Keratinocyte (primary cell): ENCODE data around the gene GSX1. TPM values are rescaled to one million over a fixed set of nuclear protein-coding genes. Genes with fewer than 3 reads are reported as not detected.
A peak's percentile ranks its signal among the peaks of the same experiment; 100 is the strongest.

Experiments used
- DNase-seq: peaks from one replicate; pipeline ENCODE4 v3.0.0-alpha.2; 2011; ENCODE audit warnings: low read depth, missing footprints, low spot score
- FAIRE-seq: peaks from 2 replicates; lab custom pipeline; 2011; peaks lifted over from hg19 to GRCh38; lab: Jason Lieb, UNC
- H2AFZ ChIP-seq: 2 replicates; pipeline ENCODE4 v1.6.0; 2012; ENCODE audit warnings: low read length, control low read depth, inconsistent platforms; ENCODE audit not compliant: control insufficient read depth
- H3K27ac ChIP-seq: 2 replicates; pipeline ENCODE4 v1.5.1; 2011; ENCODE audit warnings: low read length; ENCODE audit not compliant: control insufficient read depth, insufficient read depth
- H3K27me3 ChIP-seq: 3 replicates; pipeline ENCODE4 v1.6.0; 2011; ENCODE audit warnings: low read length; ENCODE audit not compliant: control insufficient read depth, insufficient read depth; ENCODE audit errors: extremely low read depth
- H3K36me3 ChIP-seq, 2 experiments: 2 replicates in 1 of 2; 3 replicates in 1 of 2; pipeline ENCODE4 v1.5.1; 2011; ENCODE audit warnings: low read length in 2 of 2, mild to moderate bottlenecking in 1 of 2; ENCODE audit not compliant: control insufficient read depth in 2 of 2, insufficient read depth in 2 of 2; ENCODE audit errors: extremely low read depth in 1 of 2
- H3K4me1 ChIP-seq: 3 replicates; pipeline ENCODE4 v1.5.1; 2011; ENCODE audit warnings: low read length; ENCODE audit not compliant: control insufficient read depth, insufficient read depth; ENCODE audit errors: extremely low read depth
- H3K4me2 ChIP-seq: 3 replicates; pipeline ENCODE4 v1.6.0; 2011; ENCODE audit warnings: low read depth, low read length; ENCODE audit not compliant: control insufficient read depth, insufficient read depth; ENCODE audit errors: extremely low read depth
- H3K4me3 ChIP-seq, 3 experiments: fragments of 200-600 bp in 1 of 3; sonication (generic) in 1 of 3; 2 replicates in 2 of 3; 3 replicates in 1 of 3; pipeline ENCODE4 v1.5.1; 2011 to 2016; ENCODE audit warnings: low read length in 3 of 3, mild to moderate bottlenecking in 3 of 3, control low read depth in 2 of 3, inconsistent platforms in 1 of 3, low read depth in 1 of 3, mixed read lengths in 1 of 3, mixed run types in 1 of 3, moderate library complexity in 1 of 3; ENCODE audit not compliant: control insufficient read depth in 2 of 3, insufficient read depth in 2 of 3; ENCODE audit errors: extremely low read depth in 1 of 3
- H3K79me2 ChIP-seq: 2 replicates; pipeline ENCODE4 v1.6.0; 2012; ENCODE audit warnings: low read length; ENCODE audit not compliant: control insufficient read depth, insufficient read depth
- H3K9ac ChIP-seq: 3 replicates; pipeline ENCODE4 v1.6.0; 2011; ENCODE audit warnings: low read length; ENCODE audit not compliant: control insufficient read depth, insufficient read depth; ENCODE audit errors: extremely low read depth
- H3K9me1 ChIP-seq: 3 replicates; pipeline ENCODE4 v1.6.0; 2011; ENCODE audit warnings: low read length; ENCODE audit not compliant: control insufficient read depth, insufficient read depth; ENCODE audit errors: extremely low read depth
- H3K9me3 ChIP-seq: 2 replicates; pipeline ENCODE4 v1.5.1; 2012; ENCODE audit warnings: low read depth, low read length; ENCODE audit not compliant: control insufficient read depth
- H4K20me1 ChIP-seq: 3 replicates; pipeline ENCODE4 v1.6.0; 2011; ENCODE audit warnings: low read length; ENCODE audit not compliant: control insufficient read depth, insufficient read depth; ENCODE audit errors: extremely low read depth
- CTCF ChIP-seq, 3 experiments: IDR thresholded peaks in 1 of 3; conservative IDR thresholded peaks in 1 of 3; optimal IDR thresholded peaks in 1 of 3; 2 replicates in 2 of 3; 3 replicates in 1 of 3; pipeline versions ENCODE3 to v1.5.1; 2011; ENCODE audit warnings: low read length in 3 of 3, mild to moderate bottlenecking in 3 of 3, moderate library complexity in 2 of 3, control low read depth in 1 of 3, inconsistent platforms in 1 of 3; ENCODE audit not compliant: insufficient read depth in 2 of 3; ENCODE audit errors: extremely low read depth in 1 of 3
- EZH2 ChIP-seq: IDR thresholded peaks from one replicate; pipeline ENCODE4 v1.6.1; 2012; ENCODE audit warnings: inconsistent platforms, mild to moderate bottlenecking, low read length, moderate library complexity
- dilution Hi-C: fragments of 300-500 bp; cut with MboI; formaldehyde crosslinking; loops from one replicate; pipeline ENCODE4 v1.7.0; 2020; ENCODE audit warnings: low sequenced_read_pairs; ENCODE audit not compliant: extremely low pct_ligation_motif_present
- polyA plus RNA-seq, 5 experiments: library from polyadenylated mRNA; depleted of rRNA in 3 of 5; stranded (reverse) in 3 of 5; stranded (forward) in 1 of 5; unstranded in 1 of 5; fragments of >200 nt; gene quantifications; 1 replicate in 1 of 5; 2 replicates in 3 of 5; 3 replicates in 1 of 5; pipeline versions ENCODE4 v1.2.1 to v1.2.3, GENCODE V29; 2011 to 2012; ENCODE audit warnings: missing spikeins in 2 of 5, low read depth in 1 of 5, low replicate concordance in 1 of 5

The GSX1 gene
- polyA plus RNA-seq, 1 donor (not counting 4 experiments of a cell fraction or from before 2014, with no cell fraction given), result not detected

- FAIRE-seq (no peak), DNase-seq (no peak)
- TF ChIP-seq EZH2, result no peak
- TF ChIP-seq CTCF (optimal IDR thresholded peaks at IDR 0.05 in 1 of 3, IDR thresholded peaks at IDR 0.05 in 1 of 3, conservative IDR thresholded peaks at IDR 0.05 in 1 of 3; ENCODE audit: extremely low read depth in 1 of 3, insufficient read depth in 2 of 3, low read length in 3 of 3), result no peak
Measured at GRCh38 chr13:27806744-27807387, 14.6 kb downstream of the GSX1 start.

GRCh38 chr13:27808851-27809550, 16.7 kb downstream of the GSX1 start:
- Histone ChIP-seq H3K4me1 (peaks cover 22% of the 10 kb centered on the region), H3K9ac (peak overlapping the region; percentile 22), H2AFZ (peak overlapping the region; percentile 59), H3K9me1 (no peaks in the 10 kb centered on the region), H3K4me3 (no peak overlapping the region), H3K27ac (peak overlapping the region; percentile 72), H3K9me3 (no peaks in the 10 kb centered on the region), H3K4me2 (peak overlapping the region; percentile 69), H3K36me3 (no peaks in the 10 kb centered on the region), H3K27me3 (no peaks in the 10 kb centered on the region), H3K79me2 (no peaks in the 10 kb centered on the region), H4K20me1 (no peaks in the 10 kb centered on the region)
- DNase-seq, result peak; percentile 57
- FAIRE-seq, result peak; percentile 94
- TF ChIP-seq CTCF (optimal IDR thresholded peaks at IDR 0.05 in 1 of 3, IDR thresholded peaks at IDR 0.05 in 1 of 3, conservative IDR thresholded peaks at IDR 0.05 in 1 of 3; ENCODE audit: extremely low read depth in 1 of 3, insufficient read depth in 2 of 3, low read length in 3 of 3) (no peak), EZH2 (no peak)
- dilution Hi-C loops, result no loop called here

More at GRCh38 chr13:27806744-27807387, 14.6 kb downstream of the GSX1 start:
- Histone ChIP-seq H3K4me1 (peaks cover 22% of the 10 kb centered on the region), H3K27me3 (peaks cover 11% of the 10 kb centered on the region), H3K9me3 (no peaks in the 10 kb centered on the region), H3K4me2 (no peak overlapping the region), H3K79me2 (no peaks in the 10 kb centered on the region), H3K36me3 (no peaks in the 10 kb centered on the region), H3K4me3 (no peak overlapping the region), H3K27ac (no peak overlapping the region), H3K9me1 (no peaks in the 10 kb centered on the region), H3K9ac (no peak overlapping the region), H2AFZ (no peak overlapping the region), H4K20me1 (no peaks in the 10 kb centered on the region)
- dilution Hi-C loops, result no loop called here
